Osteocyte (in vitro differentiated cells): ENCODE results near the gene MGAT5. TPM values are rescaled to one million over a fixed set of nuclear protein-coding genes. Genes with fewer than 3 reads are reported as not detected.

ENCODE experiments used
- DNase-seq: peaks from one replicate; pipeline ENCODE4 v3.0.0; 2021; ENCODE audit warnings: mixed read lengths; ENCODE audit not compliant: unreplicated experiment; ENCODE audit errors: extremely low spot score
- H3K27ac Mint-ChIP-seq: one replicate; pipeline ENCODE4 v1.8.0; 2021; ENCODE audit warnings: mild to moderate bottlenecking, mixed read lengths; ENCODE audit not compliant: unreplicated experiment
- H3K27me3 Mint-ChIP-seq: one replicate; pipeline ENCODE4 v1.8.0; 2021; ENCODE audit warnings: mixed read lengths; ENCODE audit not compliant: unreplicated experiment
- H3K36me3 Mint-ChIP-seq: one replicate; pipeline ENCODE4 v1.8.0; 2021; ENCODE audit warnings: mixed read lengths; ENCODE audit not compliant: unreplicated experiment
- H3K4me1 Mint-ChIP-seq: one replicate; pipeline ENCODE4 v1.8.0; 2021; ENCODE audit warnings: mixed read lengths; ENCODE audit not compliant: unreplicated experiment
- H3K4me3 Mint-ChIP-seq: one replicate; pipeline ENCODE4 v1.8.0; 2021; ENCODE audit warnings: mild to moderate bottlenecking, moderate library complexity, mixed read lengths; ENCODE audit not compliant: unreplicated experiment
- H3K9me3 Mint-ChIP-seq: one replicate; pipeline ENCODE4 v1.8.0; 2021; ENCODE audit warnings: mixed read lengths; ENCODE audit not compliant: unreplicated experiment
- CTCF ChIP-seq: fragments of 200-600 bp; sonication (generic); IDR thresholded peaks from 2 replicates; pipeline ENCODE4 v1.5.0; 2021; ENCODE audit warnings: antibody characterized with exemption, mild to moderate bottlenecking, moderate library complexity
- total RNA-seq: library from RNA; stranded (reverse); gene quantifications from 2 replicates; pipeline ENCODE4 v1.2.1, GENCODE V29; 2021

The MGAT5 gene
- total RNA-seq, 1 donor from 2014 or later = 22.6 TPM

GRCh38 chr2:134308474-134309385, 54.9 kb downstream of the MGAT5 start:
- Mint-ChIP-seq H3K27ac (no peak overlapping the region), H3K27me3 (no peaks in the 10 kb centered on the region), H3K4me1 (no peaks in the 10 kb centered on the region), H3K4me3 (no peak overlapping the region), H3K9me3 (peaks cover 5% of the 10 kb centered on the region), H3K36me3 (no peaks in the 10 kb centered on the region)
- no peak for TF ChIP-seq CTCF
- DNase-seq = no peak

- H3K4me3 Mint-ChIP-seq = no peak overlapping the region
- H3K9me3 Mint-ChIP-seq = peaks cover 5% of the 10 kb centered on the region
- DNase-seq = no peak
- no peaks in the 10 kb centered on the region for H3K27me3 Mint-ChIP-seq
- no peak overlapping the region for H3K27ac Mint-ChIP-seq
- TF ChIP-seq CTCF = no peak
- no peaks in the 10 kb centered on the region for H3K36me3 Mint-ChIP-seq
- no peaks in the 10 kb centered on the region for H3K4me1 Mint-ChIP-seq
Observed at GRCh38 chr2:134310107-134311079, 56.5 kb downstream of the MGAT5 start.

GRCh38 chr2:134312482-134312881, 58.6 kb downstream of the MGAT5 start:
- Mint-ChIP-seq H3K4me3 (no peak overlapping the region), H3K9me3 (peaks cover 5% of the 10 kb centered on the region), H3K4me1 (no peaks in the 10 kb centered on the region), H3K36me3 (no peaks in the 10 kb centered on the region), H3K27ac (no peak overlapping the region), H3K27me3 (no peaks in the 10 kb centered on the region)
- TF ChIP-seq CTCF = no peak
- DNase-seq = no peak

- Mint-ChIP-seq H3K4me3 (no peak overlapping the region), H3K36me3 (no peaks in the 10 kb centered on the region), H3K27me3 (no peaks in the 10 kb centered on the region), H3K27ac (no peak overlapping the region), H3K4me1 (no peaks in the 10 kb centered on the region), H3K9me3 (no peaks in the 10 kb centered on the region)
- no peak for TF ChIP-seq CTCF
- DNase-seq = no peak
Observed at GRCh38 chr2:134314202-134314601, 60.3 kb downstream of the MGAT5 start.
